CD4-positive, alpha-beta T cell treated with Interferon alpha-2 for 1 hour (primary cell): ENCODE results near the gene P2RY8.
"Not testable (repeated sequence)": the region's sequence is repeated elsewhere in the genome, so short reads cannot be mapped to it uniquely, and the experiment has no call there.

Source experiments
- DNase-seq, 2 donors: peaks; one replicate each; pipeline ENCODE4 v3.0.0-alpha.2; 2020 to 2022

The P2RY8 gene

DNA sequence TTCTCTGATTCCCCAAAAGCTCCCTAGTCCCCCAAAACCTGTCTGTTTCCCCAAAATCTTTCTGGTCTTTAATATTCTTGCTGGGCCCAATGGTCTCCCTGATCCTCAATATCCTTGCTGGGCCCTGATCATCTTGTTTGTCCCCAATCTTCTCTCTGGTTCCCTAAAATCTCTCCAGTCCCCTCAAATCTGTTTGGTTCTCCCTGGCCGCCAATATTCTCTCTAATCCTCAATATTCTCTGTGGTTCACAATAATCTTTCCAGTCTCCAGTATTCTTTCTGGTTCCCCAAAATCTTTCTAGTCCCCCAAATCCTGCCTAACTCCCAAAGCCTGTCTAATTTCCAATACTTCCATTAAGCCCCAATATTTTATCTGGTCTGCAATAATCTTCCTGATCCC is 18.5 kb downstream of the P2RY8 start:
- no peak for DNase-seq

GRCh38 chrX:1516596-1517104 is 20.3 kb downstream of the P2RY8 start:
- no peak for DNase-seq

GRCh38 chrX:1511829-1512228 is 25.2 kb downstream of the P2RY8 start:
- no peak for DNase-seq

DNA sequence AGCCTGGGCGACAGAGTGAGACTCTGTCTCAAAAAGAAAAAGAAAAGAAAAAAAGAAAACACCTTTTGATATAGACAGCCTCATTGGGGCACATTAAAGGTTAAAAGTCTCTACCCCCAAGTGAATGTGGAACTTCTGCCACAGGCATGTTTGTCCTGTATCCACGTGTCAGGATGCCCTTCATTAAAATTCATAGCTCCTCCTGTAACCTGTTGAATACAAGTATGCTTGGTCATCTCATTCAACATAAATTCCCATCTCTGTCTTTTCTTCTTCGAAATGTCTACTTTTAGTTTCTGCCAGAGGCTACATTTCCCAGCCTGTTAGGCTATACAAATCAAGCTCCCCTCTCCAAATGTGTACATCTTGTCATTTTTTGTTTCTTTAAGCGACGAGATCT is 25.8 kb downstream of the P2RY8 start:
- DNase-seq: no peak

DNA sequence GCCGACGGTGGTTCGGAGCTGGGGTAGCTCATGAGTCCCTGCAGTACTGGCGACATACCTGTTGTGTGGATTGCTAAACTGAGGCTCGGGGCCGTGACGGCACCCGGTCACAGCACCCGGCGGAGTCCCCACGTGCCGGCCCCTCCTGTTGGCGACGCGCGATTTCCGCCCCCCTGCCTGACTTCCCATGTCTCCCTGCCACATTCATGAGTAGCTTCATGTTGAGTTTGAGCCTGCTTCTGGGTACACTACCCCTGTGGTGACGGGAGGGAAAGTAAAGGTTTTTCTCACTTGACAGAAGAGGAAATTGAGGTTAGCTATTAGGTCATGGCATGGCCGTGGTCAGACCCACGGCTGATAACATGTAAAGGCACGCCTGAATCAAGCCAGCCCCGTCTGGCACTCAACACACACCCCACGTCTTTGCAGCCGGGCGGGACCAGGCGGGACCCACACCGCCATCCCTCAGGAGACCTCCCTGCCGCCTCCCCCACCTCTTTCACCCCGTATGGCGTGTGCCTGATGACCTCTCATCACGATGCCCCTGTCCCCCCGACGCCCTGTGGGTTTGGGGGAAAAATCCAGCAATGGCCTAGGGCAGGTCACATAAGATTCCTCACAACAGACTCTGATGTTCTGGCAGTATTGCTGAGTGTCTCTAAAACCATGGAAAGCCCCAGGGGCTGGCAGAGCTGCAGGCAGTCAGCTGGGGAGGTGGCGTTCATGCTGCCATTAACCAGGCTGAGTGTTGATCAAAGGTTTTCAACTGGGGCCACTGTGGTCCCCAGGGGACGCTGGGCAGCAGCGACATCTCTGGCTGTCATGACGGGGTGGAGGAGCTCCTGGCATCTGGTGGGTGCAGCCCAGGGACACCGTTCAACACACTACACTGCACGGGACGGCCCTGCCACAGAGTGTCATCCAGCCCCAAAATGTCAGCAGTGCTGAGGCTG is 29.2 kb downstream of the P2RY8 start:
- peak; percentile 56 to 68 for DNase-seq

DNA sequence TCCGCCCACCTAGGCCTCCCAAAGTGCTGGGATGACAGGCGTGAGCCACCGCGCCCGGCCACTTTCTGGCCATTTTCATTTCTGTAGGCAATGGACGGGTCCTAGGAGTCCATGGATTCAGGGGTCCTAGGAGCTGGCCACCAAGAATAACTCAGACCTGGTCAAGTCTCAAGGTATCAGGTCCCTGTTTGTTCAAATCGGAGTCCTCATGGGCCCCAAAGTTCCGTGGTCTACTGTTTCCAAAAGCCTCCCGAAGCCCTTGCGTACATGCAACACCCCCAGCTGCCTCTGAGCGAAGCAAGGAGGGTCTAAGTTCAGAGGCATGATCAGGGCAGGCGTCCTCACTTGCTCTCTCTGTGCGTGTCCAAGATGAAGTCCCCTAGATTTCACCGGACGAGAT is 30.1 kb downstream of the P2RY8 start:
- DNase-seq: no peak

DNA sequence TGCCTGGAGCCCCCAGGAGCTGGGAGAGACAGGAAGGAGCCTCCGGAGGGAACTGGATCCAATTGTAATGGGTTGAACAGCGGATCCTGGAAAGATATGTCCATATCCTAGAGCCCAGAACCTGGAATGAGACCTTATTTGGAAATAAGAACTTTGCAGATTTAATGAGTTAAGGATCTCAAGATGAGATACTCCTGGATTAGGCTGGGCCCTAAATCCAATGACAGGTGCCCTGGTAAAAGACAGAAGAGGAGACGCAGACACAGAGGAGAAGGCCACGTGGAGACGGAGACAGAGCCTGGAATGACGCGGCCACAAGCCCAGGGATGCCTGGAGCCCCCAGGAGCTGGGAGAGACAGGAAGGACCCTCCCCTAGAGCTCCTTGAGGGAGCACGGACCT is 34.1 kb downstream of the P2RY8 start:
- DNase-seq: no peak

GRCh38 chrX:1502241-1502640 is 34.7 kb downstream of the P2RY8 start:
- peak in 1 of 2 donors; percentile 79 for DNase-seq

GRCh38 chrX:1500701-1501624 is 36.0 kb downstream of the P2RY8 start:
- DNase-seq: peak; percentile 55 to 65

DNA sequence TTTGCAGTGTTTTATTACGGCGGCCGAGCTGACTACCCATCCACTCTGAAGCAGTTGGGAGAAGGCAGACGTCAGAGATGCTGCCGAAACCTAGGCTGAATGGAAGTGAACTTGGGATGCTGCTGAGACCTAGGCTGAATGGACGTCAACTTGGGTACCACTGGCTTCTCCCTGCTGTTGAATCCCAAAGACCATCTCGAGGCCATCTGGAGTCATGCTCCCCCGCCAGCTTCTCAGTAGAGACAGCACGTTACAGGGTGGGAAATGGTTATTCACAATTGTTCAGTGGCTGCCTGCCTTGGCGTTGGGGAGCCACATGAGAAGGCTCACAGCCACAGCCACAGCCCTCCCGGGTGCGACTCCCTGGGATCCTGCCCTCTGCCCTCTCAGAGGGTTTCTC is 40.9 kb downstream of the P2RY8 start:
- DNase-seq: no peak

- DNase-seq: peak in 1 of 2 donors; percentile 43
Measured at GRCh38 chrX:1493877-1494510, 43.0 kb downstream of the P2RY8 start.

GRCh38 chrX:1493412-1493811 is 43.6 kb downstream of the P2RY8 start:
- no peak for DNase-seq

GRCh38 chrX:1492421-1493012 is 44.5 kb downstream of the P2RY8 start:
- DNase-seq: no peak

DNA sequence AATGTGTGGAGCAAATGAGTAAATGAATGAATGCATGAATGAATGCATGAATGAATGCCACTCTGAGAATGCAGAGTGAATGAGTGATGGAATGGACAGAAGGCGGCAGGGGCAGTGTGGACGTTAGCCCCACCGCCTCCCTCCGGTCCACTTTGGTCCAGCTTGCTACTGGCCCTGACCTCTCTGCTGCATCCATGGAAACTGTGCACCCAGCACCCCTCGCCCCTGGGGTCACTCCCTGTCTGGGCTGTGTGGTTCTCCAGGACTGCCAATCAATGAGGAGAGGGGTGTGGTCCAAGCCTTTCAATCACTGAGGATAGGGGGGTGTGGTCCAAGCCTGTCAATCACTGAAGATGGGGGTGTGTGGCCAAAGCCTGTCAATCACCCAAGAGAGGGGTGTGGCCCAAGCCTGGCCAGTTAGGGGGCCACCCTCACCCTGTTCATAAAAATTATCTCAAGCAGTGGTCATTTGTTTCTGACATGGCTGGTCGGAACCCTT is 45.1 kb downstream of the P2RY8 start:
- peak; percentile 66 to 74 for DNase-seq

- not testable (repeated sequence) for DNase-seq
Measured at GRCh38 chrX:1491248-1491647, 45.7 kb downstream of the P2RY8 start.

DNA sequence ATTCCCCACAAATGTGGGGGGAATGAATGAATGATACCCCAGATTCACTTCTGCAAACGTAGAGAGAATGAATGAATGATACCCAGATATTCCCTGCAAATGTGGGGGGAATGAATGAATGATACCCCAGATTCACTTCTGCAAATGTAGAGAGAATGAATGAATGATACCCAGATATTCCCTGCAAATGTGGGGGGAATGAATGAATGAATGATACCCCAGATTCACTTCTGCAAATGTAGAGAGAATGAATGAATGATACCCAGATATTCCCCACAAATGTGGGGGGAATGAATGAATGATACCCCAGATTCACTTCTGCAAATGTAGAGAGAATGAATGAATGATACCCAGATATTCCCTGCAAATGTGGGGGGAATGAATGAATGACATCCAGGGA is 46.3 kb downstream of the P2RY8 start:
- not testable (repeated sequence) for DNase-seq

- not testable (repeated sequence) for DNase-seq
Measured at GRCh38 chrX:1489354-1489753, 47.6 kb downstream of the P2RY8 start.

DNA sequence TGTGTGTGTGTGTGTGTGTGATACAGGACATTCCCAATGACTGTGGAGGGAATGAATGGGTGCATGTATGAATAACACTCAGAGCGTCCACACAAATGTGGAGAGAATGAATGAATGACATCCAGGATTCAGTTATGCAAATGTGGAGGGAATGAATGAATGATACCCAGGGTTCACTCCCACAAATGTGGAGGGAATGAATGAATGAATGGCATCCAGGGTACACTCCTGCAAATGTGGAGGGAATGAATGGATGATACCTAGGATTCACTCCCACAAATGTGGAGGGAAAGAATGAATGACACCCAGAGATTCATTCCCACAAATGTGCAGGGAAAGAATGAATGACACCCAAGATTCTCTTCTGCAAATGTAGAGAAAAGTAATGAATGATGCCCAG is 48.2 kb downstream of the P2RY8 start:
- no peak for DNase-seq

- no peak for DNase-seq
Measured at GRCh38 chrX:1488141-1488540, 48.8 kb downstream of the P2RY8 start.

DNA sequence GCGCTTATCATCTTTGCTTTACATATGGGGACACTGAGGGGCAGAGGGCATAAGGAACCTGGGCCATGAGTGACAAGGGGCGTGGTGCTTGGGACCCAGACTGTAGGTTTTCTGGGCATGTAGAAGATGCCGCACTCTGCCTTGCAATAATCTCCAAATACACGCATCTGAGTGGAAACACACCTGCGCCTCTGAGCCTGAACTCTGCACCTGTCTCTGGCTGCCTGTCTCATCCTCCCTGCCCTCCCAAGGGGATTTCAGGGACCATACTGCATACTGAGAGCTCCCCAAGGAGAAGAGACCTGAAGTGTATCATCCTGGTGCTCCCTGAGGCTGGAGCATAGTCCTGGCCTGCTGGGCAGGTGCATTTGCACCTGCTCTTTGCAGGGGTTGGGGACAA is 49.6 kb downstream of the P2RY8 start:
- no peak for DNase-seq

- no peak for DNase-seq
Measured at GRCh38 chrX:1486749-1487361, 50.1 kb downstream of the P2RY8 start.

GRCh38 chrX:1486177-1486576 is 50.8 kb downstream of the P2RY8 start:
- no peak for DNase-seq
